Panc1 (cell line): Measurements from ENCODE around the gene C5. TPM values are rescaled to one million over a fixed set of nuclear protein-coding genes. Genes with fewer than 3 reads are reported as not detected.

Experiments used
- ATAC-seq: fragments of 200-7000 bp; cut with Tn5 transposase; 2 replicates; pipeline ENCODE4 v1.9.1; 2020; ENCODE audit warnings: mild to moderate bottlenecking, moderate library complexity
- BruUV-seq: library from RNA; stranded (reverse); fragments of 400-500 nt; replicated peaks from 2 replicates; lab custom pipeline; 2021; lab: Mats Ljungman, UMichigan
- CTCF ChIA-PET: fragments of 300-600 bp; sonication (Branson Sonifier 250); formaldehyde crosslinking; loops from one replicate; lab custom pipeline; 2022; ENCODE audit warnings: antibody characterized with exemption; lab: Charles Lee
- POLR2A ChIA-PET: fragments of 300-600 bp; sonication (Branson Sonifier 250); formaldehyde crosslinking; loops from one replicate; lab custom pipeline; 2022; ENCODE audit warnings: antibody characterized with exemption; lab: Charles Lee
- DNase-seq: peaks from one replicate; pipeline ENCODE4 v3.0.0-alpha.2; 2010; ENCODE audit warnings: low read depth, low spot score
- H3K27ac ChIP-seq: 2 replicates; pipeline ENCODE4 v1.5.1; 2011; ENCODE audit warnings: mild to moderate bottlenecking, low read length, inconsistent platforms
- H3K27me3 ChIP-seq: fragments of 200-500 bp; sonication (Bioruptor generic); 2 replicates; pipeline ENCODE4 v1.6.0; 2014; ENCODE audit warnings: low read length, inconsistent platforms; ENCODE audit not compliant: control insufficient read depth, insufficient read depth
- H3K36me3 ChIP-seq: fragments of 200-500 bp; sonication (Bioruptor generic); 2 replicates; pipeline ENCODE4 v1.5.1; 2014; ENCODE audit warnings: inconsistent platforms, mild to moderate bottlenecking, low read length, moderate library complexity; ENCODE audit not compliant: control insufficient read depth, insufficient read depth
- H3K4me1 ChIP-seq: 2 replicates; pipeline ENCODE4 v1.5.1; 2011; ENCODE audit warnings: inconsistent platforms, mild to moderate bottlenecking, low read length, moderate library complexity; ENCODE audit not compliant: control insufficient read depth, insufficient read depth
- H3K4me3 ChIP-seq, 2 experiments: 2 replicates each; pipeline ENCODE4 v1.5.1; 2011 to 2012; ENCODE audit warnings: low read depth in 2 of 2, low read length in 2 of 2, mild to moderate bottlenecking in 2 of 2, inconsistent platforms in 1 of 2, moderate library complexity in 1 of 2
- H3K9me3 ChIP-seq: fragments of 200-500 bp; sonication (Bioruptor generic); 2 replicates; pipeline ENCODE4 v1.5.1; 2014; ENCODE audit warnings: low read depth, mild to moderate bottlenecking, inconsistent platforms, low read length, moderate library complexity; ENCODE audit not compliant: control insufficient read depth, insufficient read depth
- CTCF ChIP-seq: fragments of 450-650 bp; IDR thresholded peaks from 2 replicates; pipeline ENCODE4 v1.5.1; 2017; ENCODE audit warnings: mild to moderate bottlenecking
- POLR2AphosphoS5 ChIP-seq: IDR thresholded peaks from 2 replicates; pipeline ENCODE4 v1.6.1; 2012; ENCODE audit warnings: mild to moderate bottlenecking, low read depth, low read length, moderate library complexity
- REST ChIP-seq, 2 experiments: IDR thresholded peaks; 2 replicates each; pipeline ENCODE4 v1.6.1; 2011 to 2012; ENCODE audit warnings: low read depth in 2 of 2, control low read depth in 1 of 2, low read length in 1 of 2, mild to moderate bottlenecking in 1 of 2, moderate library complexity in 1 of 2; ENCODE audit not compliant: insufficient read depth in 1 of 2
- SIN3A ChIP-seq: IDR thresholded peaks from 2 replicates; pipeline ENCODE4 v1.6.1; 2012; ENCODE audit warnings: low read depth, mild to moderate bottlenecking, low read length, moderate library complexity, borderline replicate concordance; ENCODE audit not compliant: insufficient read depth
- TCF7L2 ChIP-seq: IDR thresholded peaks from 2 replicates; pipeline ENCODE4 v1.6.1; 2011; ENCODE audit warnings: mild to moderate bottlenecking, low read depth, low read length, inconsistent platforms
- in situ Hi-C: cut with HindIII; loops from 2 replicates; pipeline ENCODE4 v1.10.0; 2016; ENCODE audit warnings: low sequenced_read_pairs, low pct_unique_long_range_greater_than_20kb
- intact Hi-C: fragments of 100-400 bp; cut with micrococcal nuclease; formaldehyde crosslinking; loops from one replicate; pipeline ENCODE4 v1.10.0; 2022; ENCODE audit not compliant: unreplicated experiment
- total RNA-seq: library from RNA; stranded (reverse); gene quantifications from one replicate; pipeline ENCODE4 v1.2.1, GENCODE V29; 2021; ENCODE audit not compliant: unreplicated experiment

The C5 gene
- total RNA-seq, 1 experiment from 2014 or later, result 1.6 TPM

DNA sequence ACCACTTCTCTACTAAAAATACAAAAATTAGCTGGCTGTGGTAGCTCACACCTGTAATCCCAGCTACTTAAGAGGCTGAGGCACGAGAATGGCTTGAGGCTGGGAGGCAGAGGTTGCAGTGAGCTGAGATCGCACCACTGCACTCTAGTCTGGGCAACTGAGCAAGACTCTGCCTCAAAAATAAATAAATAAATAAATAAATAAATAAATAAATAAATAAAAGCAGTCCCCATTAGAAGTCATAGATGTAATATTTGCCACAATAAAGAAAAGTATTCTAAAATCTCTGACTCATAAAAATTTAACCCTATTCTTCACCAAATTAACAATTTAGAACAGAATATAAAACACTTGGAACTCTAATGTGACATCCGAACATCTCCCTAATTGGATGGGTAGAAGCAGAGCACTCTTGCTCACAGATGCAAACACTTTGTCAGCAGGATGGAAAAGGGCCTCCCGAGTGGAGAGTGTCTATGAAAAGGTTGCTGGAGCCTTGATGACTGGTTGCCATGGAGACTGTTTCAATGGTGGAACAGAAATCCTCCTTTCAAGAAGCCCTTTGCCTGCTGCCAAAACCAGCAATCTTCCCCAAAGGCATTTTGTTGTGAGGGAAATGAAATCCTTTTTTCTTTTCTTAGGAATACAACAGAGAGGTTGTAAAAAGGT, 84.6 kb downstream of the C5 start:
- CTCF ChIA-PET, result no interaction called here
- no peaks in the 10 kb centered on the region for H3K9me3 ChIP-seq
- no peak overlapping the region for H3K4me3 ChIP-seq
- POLR2A ChIA-PET, result no interaction called here
- H3K27me3 ChIP-seq, result no peaks in the 10 kb centered on the region
- in situ Hi-C loops (no loop called here), intact Hi-C loops (no loop called here)
- BruUV-seq, result no TSS peak
- TF ChIP-seq POLR2AphosphoS5 (no peak), TCF7L2 (no peak)
- ATAC-seq (no peak), DNase-seq (no peak)
- no peaks in the 10 kb centered on the region for H3K4me1 ChIP-seq
- no peaks in the 10 kb centered on the region for H3K36me3 ChIP-seq
- H3K27ac ChIP-seq, result no peak overlapping the region

DNA sequence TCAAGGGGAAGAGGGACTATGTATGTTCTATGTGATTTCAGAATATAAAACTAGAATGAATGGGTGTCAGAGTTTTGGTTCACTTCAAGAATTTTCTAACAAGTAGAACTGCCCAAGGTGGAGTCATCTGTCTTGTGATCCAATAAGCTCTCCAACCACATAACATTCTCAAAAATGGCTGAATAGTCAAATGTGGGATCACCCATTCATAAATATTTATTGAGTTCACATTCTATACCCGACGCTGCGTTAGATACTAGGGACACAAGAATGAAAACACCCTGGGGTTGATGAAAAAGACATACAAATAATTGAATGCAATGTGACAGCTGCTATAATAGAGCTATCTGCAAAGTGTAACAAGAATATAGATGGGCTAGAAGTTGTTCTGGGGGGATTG, 88.1 kb downstream of the C5 start:
- Histone ChIP-seq H3K27ac (no peak overlapping the region), H3K27me3 (no peaks in the 10 kb centered on the region), H3K4me3 (no peak overlapping the region), H3K4me1 (no peaks in the 10 kb centered on the region), H3K9me3 (no peaks in the 10 kb centered on the region), H3K36me3 (no peaks in the 10 kb centered on the region)
- no TSS peak for BruUV-seq
- no peak for TF ChIP-seq TCF7L2
- TF ChIP-seq SIN3A, result no peak
- no peak for TF ChIP-seq CTCF
- no peak for TF ChIP-seq POLR2AphosphoS5
- TF ChIP-seq REST (IDR thresholded peaks at IDR 0.05; ENCODE audit: insufficient read depth in 1 of 2, low read depth in 2 of 2, low read length in 1 of 2), result no peak
- CTCF ChIA-PET, result no interaction called here
- ATAC-seq (no peak), DNase-seq (no peak)
- POLR2A ChIA-PET, result no interaction called here
- in situ Hi-C loops (no loop called here), intact Hi-C loops (no loop called here)

DNA sequence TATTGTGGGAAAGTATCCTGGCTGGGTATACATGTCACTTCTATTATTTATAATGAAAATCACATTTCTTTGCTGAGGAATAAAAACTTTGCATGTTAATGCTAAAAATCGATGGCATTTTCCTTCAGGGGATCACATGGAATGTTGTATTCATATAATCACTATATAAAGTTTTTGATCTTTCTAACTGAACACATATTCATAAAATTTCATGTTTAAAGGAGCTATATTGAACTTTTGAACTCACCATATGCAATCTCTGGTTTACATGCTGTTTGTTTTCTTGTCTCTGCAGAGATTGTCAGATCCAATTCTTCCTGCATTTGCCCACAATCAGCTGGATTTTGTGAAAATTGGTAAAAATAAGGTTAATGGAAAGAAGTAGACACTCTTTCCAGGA, 90.1 kb downstream of the C5 start:
- in situ Hi-C loops, result no loop called here
- Histone ChIP-seq H3K9me3 (no peaks in the 10 kb centered on the region), H3K27ac (no peak overlapping the region), H3K4me1 (no peaks in the 10 kb centered on the region), H3K36me3 (no peaks in the 10 kb centered on the region), H3K27me3 (no peaks in the 10 kb centered on the region), H3K4me3 (no peak overlapping the region)
- CTCF ChIA-PET, result no interaction called here
- no TSS peak for BruUV-seq
- intact Hi-C loops, result no loop called here
- DNase-seq, result no peak
- POLR2A ChIA-PET, result no interaction called here
- ATAC-seq, result no peak
- TF ChIP-seq CTCF (no peak), POLR2AphosphoS5 (no peak)
